Lung (tissue), 12 donors: ENCODE measurements around the gene LMO1. TPM values are rescaled to one million over a fixed set of nuclear protein-coding genes. Genes with fewer than 3 reads are reported as not detected.

Source experiments
- ATAC-seq: fragments of 200-7000 bp; cut with Tn5 transposase; one replicate; pipeline ENCODE4 v1.9.1; 2020; ENCODE audit warnings: moderate number of reproducible peaks; ENCODE audit not compliant: insufficient read depth, low FRiP score
- DNase-seq, 3 donors: peaks; one replicate each; pipeline ENCODE4 v3.0.0-alpha.2; 2013 to 2017
- H3K27ac ChIP-seq, 2 donors: one replicate each; pipeline ENCODE4 v1.5.1; 2013; ENCODE audit warnings: mild to moderate bottlenecking in 2 of 2, moderate library complexity in 2 of 2, control low read depth in 1 of 2, inconsistent platforms in 1 of 2, low read depth in 1 of 2, low read length in 1 of 2
- H3K27me3 ChIP-seq, 3 donors: one replicate each; pipeline ENCODE4 v1.5.1; 2013; ENCODE audit warnings: low read length in 2 of 3; ENCODE audit not compliant: control insufficient read depth in 3 of 3, insufficient read depth in 3 of 3
- H3K36me3 ChIP-seq, 4 donors: one replicate each; pipeline ENCODE4 v1.5.1; 2013; ENCODE audit warnings: low read length in 4 of 4, mild to moderate bottlenecking in 1 of 4, moderate library complexity in 1 of 4; ENCODE audit not compliant: control insufficient read depth in 4 of 4, insufficient read depth in 4 of 4
- H3K4me1 ChIP-seq, 5 donors: one replicate each; pipeline ENCODE4 v1.5.1; 2013; ENCODE audit warnings: low read length in 5 of 5, mild to moderate bottlenecking in 2 of 5, moderate library complexity in 1 of 5; ENCODE audit not compliant: control insufficient read depth in 5 of 5, insufficient read depth in 5 of 5
- H3K4me3 ChIP-seq: one replicate; pipeline ENCODE4 v1.5.1; 2013; ENCODE audit warnings: mild to moderate bottlenecking, control low read depth, moderate library complexity
- H3K9ac ChIP-seq, 2 donors: one replicate each; pipeline ENCODE4 v1.5.1; 2013; ENCODE audit warnings: low read length in 2 of 2, control low read depth in 1 of 2; ENCODE audit not compliant: insufficient read depth in 1 of 2
- H3K9me3 ChIP-seq, 4 donors: one replicate each; pipeline ENCODE4 v1.5.1; 2013; ENCODE audit warnings: low read length in 3 of 4, mild to moderate bottlenecking in 1 of 4, moderate library complexity in 1 of 4; ENCODE audit not compliant: control insufficient read depth in 4 of 4, insufficient read depth in 3 of 4
- WGBS, 2 donors: extraction: QIAGEN DNeasy Blood & Tissue Kit; methylation state at CpG; one replicate each; pipeline ENCODE4 v1.1.7; 2013; 5-methylcytosine and 5-hydroxymethylcytosine counted together
- polyA plus RNA-seq, 2 donors: library from polyadenylated mRNA; stranded (reverse); fragments of 200-250 nt; gene quantifications; one replicate each; pipeline ENCODE4 v1.2.1, GENCODE V29; 2013
- total RNA-seq, 2 donors: library from RNA; depleted of rRNA in 1 of 2; stranded (reverse); fragments of >200 nt in 1 of 2; gene quantifications; one replicate each; pipeline ENCODE4 v1.2.1, GENCODE V29; 2014 to 2021
- TF ChIP-seq, protein P1 (sequence below): IDR thresholded peaks from 2 replicates; pipeline ENCODE4 v1.5.1; 2012; ENCODE audit warnings: mild to moderate bottlenecking; ENCODE audit errors: control extremely low read depth, extremely low read depth
- donor health status: control.
- donor health status: control.
- donor health status: Bipolar disorder and iron deficiency.
- donor health status: healthy.
- donor health status: DM: yes; HTN: yes; CAD: no.

The LMO1 gene
- total and polyA plus RNA-seq, 4 donors, result 0.26 to 0.34 TPM; not detected in 2

- DNase-seq (no peak), ATAC-seq (no peak)
- Histone ChIP-seq H3K27ac (no peak overlapping the region), H3K27me3 (peaks cover 10 to 22% (median 12%) of the 10 kb centered on the region in 3 donors), H3K36me3 (no peaks in the 10 kb centered on the region), H3K9ac (no peak overlapping the region), H3K4me3 (no peak overlapping the region), H3K9me3 (no peaks in the 10 kb centered on the region), H3K4me1 (no peaks in the 10 kb centered on the region)
- TF ChIP-seq, protein P1, sequence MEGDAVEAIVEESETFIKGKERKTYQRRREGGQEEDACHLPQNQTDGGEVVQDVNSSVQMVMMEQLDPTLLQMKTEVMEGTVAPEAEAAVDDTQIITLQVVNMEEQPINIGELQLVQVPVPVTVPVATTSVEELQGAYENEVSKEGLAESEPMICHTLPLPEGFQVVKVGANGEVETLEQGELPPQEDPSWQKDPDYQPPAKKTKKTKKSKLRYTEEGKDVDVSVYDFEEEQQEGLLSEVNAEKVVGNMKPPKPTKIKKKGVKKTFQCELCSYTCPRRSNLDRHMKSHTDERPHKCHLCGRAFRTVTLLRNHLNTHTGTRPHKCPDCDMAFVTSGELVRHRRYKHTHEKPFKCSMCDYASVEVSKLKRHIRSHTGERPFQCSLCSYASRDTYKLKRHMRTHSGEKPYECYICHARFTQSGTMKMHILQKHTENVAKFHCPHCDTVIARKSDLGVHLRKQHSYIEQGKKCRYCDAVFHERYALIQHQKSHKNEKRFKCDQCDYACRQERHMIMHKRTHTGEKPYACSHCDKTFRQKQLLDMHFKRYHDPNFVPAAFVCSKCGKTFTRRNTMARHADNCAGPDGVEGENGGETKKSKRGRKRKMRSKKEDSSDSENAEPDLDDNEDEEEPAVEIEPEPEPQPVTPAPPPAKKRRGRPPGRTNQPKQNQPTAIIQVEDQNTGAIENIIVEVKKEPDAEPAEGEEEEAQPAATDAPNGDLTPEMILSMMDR, result no peak
- 83 to 85% methylated on average over 5 of the region's 5 CpGs for WGBS, 2 donors
Measured at GRCh38 chr11:8256271-8257002, 7.2 kb downstream of the LMO1 start.

DNA sequence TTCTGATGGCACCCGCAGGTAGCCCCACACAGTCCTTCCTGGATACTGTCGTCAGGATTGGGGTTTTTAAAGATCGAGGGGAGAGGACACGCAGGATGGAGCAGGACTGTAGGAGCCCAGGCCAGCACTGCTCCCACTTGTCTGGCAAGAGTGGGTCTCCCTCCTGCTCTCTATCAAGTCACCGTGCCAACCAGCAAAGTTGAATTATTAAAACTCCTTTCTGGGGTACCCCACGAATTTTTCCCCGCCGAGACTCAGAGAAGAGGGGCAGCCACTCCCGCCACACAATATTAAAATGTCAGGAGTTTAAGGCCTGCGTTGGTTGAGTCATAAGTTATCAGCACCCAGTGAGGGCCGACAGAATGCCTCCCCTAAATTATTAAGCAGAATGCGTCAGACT is 10.1 kb downstream of the LMO1 start:
- WGBS, 2 donors, result 85 to 86% methylated on average over 12 of the region's 12 CpGs
- DNase-seq (no peak), ATAC-seq (no peak)
- Histone ChIP-seq H3K36me3 (no peaks in the 10 kb centered on the region), H3K27ac (no peak overlapping the region), H3K4me1 (no peaks in the 10 kb centered on the region), H3K4me3 (no peak overlapping the region), H3K27me3 (peaks cover 0 to 6% (median 0%) of the 10 kb centered on the region in 3 donors), H3K9ac (no peak overlapping the region), H3K9me3 (no peaks in the 10 kb centered on the region)
- TF ChIP-seq, protein P1, result no peak

GRCh38 chr11:8252946-8253345 is 10.7 kb downstream of the LMO1 start:
- Histone ChIP-seq H3K4me1 (no peaks in the 10 kb centered on the region), H3K27me3 (peaks cover 0 to 4% (median 0%) of the 10 kb centered on the region in 3 donors), H3K4me3 (no peak overlapping the region), H3K9me3 (no peaks in the 10 kb centered on the region), H3K36me3 (no peaks in the 10 kb centered on the region), H3K27ac (no peak overlapping the region), H3K9ac (no peak overlapping the region)
- 73 to 74% methylated on average over 5 of the region's 5 CpGs for WGBS, 2 donors
- TF ChIP-seq, protein P1, result no peak
- DNase-seq (peak in 1 of 3 donors; percentile 7), ATAC-seq (no peak)

GRCh38 chr11:8252388-8252787 is 11.3 kb downstream of the LMO1 start:
- TF ChIP-seq, protein P1, result no peak
- WGBS, 2 donors, result 70 to 75% methylated on average over 5 of the region's 5 CpGs
- DNase-seq (peak in 1 of 3 donors; percentile 10), ATAC-seq (no peak)
- Histone ChIP-seq H3K36me3 (no peaks in the 10 kb centered on the region), H3K9me3 (no peaks in the 10 kb centered on the region), H3K4me1 (no peaks in the 10 kb centered on the region), H3K27me3 (no peaks in the 10 kb centered on the region), H3K9ac (no peak overlapping the region), H3K4me3 (no peak overlapping the region), H3K27ac (no peak overlapping the region)
